A549 (cell line): ENCODE results near the gene TOB1. TPM values are rescaled to one million over a fixed set of nuclear protein-coding genes. Genes with fewer than 3 reads are reported as not detected.

Experiments
- ATAC-seq, 2 experiments: fragments of 200-7000 bp in 1 of 2; fragments of >200 bp in 1 of 2; cut with Nextera tagmentation in 1 of 2; cut with Tn5 transposase in 1 of 2; 3 replicates each; pipeline versions ENCODE4 v1.8.0 to v1.9.1; 2018 to 2020; ENCODE audit warnings: mild to moderate bottlenecking in 1 of 2, moderate library complexity in 1 of 2
- CTCF ChIA-PET: fragments of 300-600 bp; sonication (Branson Sonifier 250); formaldehyde crosslinking; extraction: SDS; loops from one replicate; lab custom pipeline; 2021; ENCODE audit warnings: antibody characterized with exemption, inconsistent platforms; lab: Yijun Ruan, JAX
- POLR2A ChIA-PET: fragments of 350-600 bp; formaldehyde crosslinking; extraction: SDS; loops from one replicate; lab custom pipeline; 2021; ENCODE audit warnings: antibody characterized with exemption, inconsistent platforms; lab: Yijun Ruan, JAX
- DNase-seq, 2 experiments: peaks; one replicate each; pipeline versions ENCODE4 v3.0.0 to v3.0.0-alpha.2; 2011 to 2016; ENCODE audit warnings: low read depth in 1 of 2, low spot score in 1 of 2
- FAIRE-seq: peaks from 2 replicates; lab custom pipeline; 2011; peaks lifted over from hg19 to GRCh38; lab: Jason Lieb, UNC
- H3K27ac ChIP-seq, 2 experiments: fragments of >200 bp; sonication (Bioruptor Twin); formaldehyde crosslinking; 3 replicates each; pipeline ENCODE4 v1.5.1; 2016 to 2017
- H3K4me1 ChIP-seq: fragments of >200 bp; sonication (Bioruptor Twin); formaldehyde crosslinking; 3 replicates; pipeline ENCODE4 v1.6.1; 2016
- H3K4me2 ChIP-seq: fragments of >200 bp; sonication (Bioruptor Twin); formaldehyde crosslinking; 3 replicates; pipeline ENCODE4 v1.6.1; 2016
- H3K4me3 ChIP-seq: fragments of >200 bp; sonication (Bioruptor Twin); formaldehyde crosslinking; 3 replicates; pipeline ENCODE4 v1.5.1; 2016
- H3K9me3 ChIP-seq: fragments of >200 bp; sonication (Bioruptor Twin); formaldehyde crosslinking; 3 replicates; pipeline ENCODE4 v1.6.1; 2016
- CBX8 ChIP-seq: fragments of 200-600 bp; sonication (generic); IDR thresholded peaks from 2 replicates; pipeline ENCODE4 v1.6.1; 2016
- CHD4 ChIP-seq: fragments of 200-600 bp; sonication (generic); IDR thresholded peaks from 2 replicates; pipeline ENCODE4 v1.6.1; 2016; ENCODE audit warnings: antibody characterized with exemption, mild to moderate bottlenecking, borderline replicate concordance
- FOSL2 ChIP-seq, 2 experiments: fragments of 450-650 bp in 1 of 2; fragments of >200 bp in 1 of 2; sonication (Bioruptor Twin) in 1 of 2; formaldehyde crosslinking; IDR thresholded peaks; 2 replicates each; pipeline versions ENCODE4 v1.5.0 to v1.6.1; 2016 to 2020; ENCODE audit warnings: mild to moderate bottlenecking in 1 of 2, moderate library complexity in 1 of 2
- GATA3 ChIP-seq: IDR thresholded peaks from 2 replicates; pipeline ENCODE4 v1.6.1; 2012; ENCODE audit warnings: borderline replicate concordance
- HOXA7 ChIP-seq: fragments of 250-450 bp; sonication (Bioruptor Pico); IDR thresholded peaks from 2 replicates; pipeline ENCODE4 v1.5.0; 2020; ENCODE audit warnings: mild to moderate bottlenecking, moderate library complexity
- HOXB5 ChIP-seq: fragments of 250-450 bp; sonication (Bioruptor Pico); IDR thresholded peaks from 2 replicates; pipeline ENCODE4 v1.5.0; 2020; ENCODE audit warnings: mild to moderate bottlenecking, moderate library complexity
- JUNB ChIP-seq: fragments of >200 bp; sonication (Bioruptor Twin); formaldehyde crosslinking; IDR thresholded peaks from 2 replicates; pipeline ENCODE4 v1.6.1; 2016
- KDM5A ChIP-seq: fragments of 200-600 bp; sonication (generic); IDR thresholded peaks from 2 replicates; pipeline ENCODE4 v1.6.1; 2016; ENCODE audit warnings: antibody characterized with exemption, mild to moderate bottlenecking
- MAZ ChIP-seq: fragments of 150-350 bp; IDR thresholded peaks from 2 replicates; pipeline ENCODE4 v1.6.1; 2014; ENCODE audit warnings: antibody characterized with exemption, low read depth, low read length, borderline replicate concordance
- NFE2L2 ChIP-seq: fragments of 150-350 bp; conservative IDR thresholded peaks from 2 replicates; pipeline ENCODE4 v1.6.1; 2014; ENCODE audit warnings: low read length
- PBX3 ChIP-seq: IDR thresholded peaks from 2 replicates; pipeline ENCODE4 v1.6.1; 2012
- POLR2AphosphoS2 ChIP-seq: conservative IDR thresholded peaks from 2 replicates; pipeline ENCODE4 v1.6.1; 2012; ENCODE audit warnings: low read length, improper control_type of control experiment, inconsistent platforms
- RAD21 ChIP-seq, 2 experiments: fragments of >200 bp in 1 of 2; sonication (Bioruptor Twin) in 1 of 2; formaldehyde crosslinking in 1 of 2; IDR thresholded peaks in 1 of 2; conservative IDR thresholded peaks in 1 of 2; 2 replicates in 1 of 2; 3 replicates in 1 of 2; pipeline ENCODE4 v1.6.1; 2012 to 2018; ENCODE audit warnings: inconsistent platforms in 1 of 2
- RARB ChIP-seq: fragments of 250-450 bp; sonication (Bioruptor Pico); IDR thresholded peaks from 2 replicates; pipeline ENCODE4 v1.8.0; 2021; ENCODE audit warnings: mild to moderate bottlenecking, moderate library complexity
- RFX5 ChIP-seq: fragments of 450-650 bp; IDR thresholded peaks from 2 replicates; pipeline ENCODE4 v1.7.1; 2014; ENCODE audit warnings: antibody characterized with exemption, mild to moderate bottlenecking, moderate library complexity
- RNF2 ChIP-seq: fragments of 200-600 bp; sonication (generic); IDR thresholded peaks from 2 replicates; pipeline ENCODE4 v1.6.1; 2016; ENCODE audit warnings: low read depth, mild to moderate bottlenecking, antibody characterized with exemption, moderate library complexity, borderline replicate concordance
- SREBF2 ChIP-seq: fragments of 450-650 bp; IDR thresholded peaks from 2 replicates; pipeline ENCODE4 v1.6.1; 2014; ENCODE audit warnings: mild to moderate bottlenecking, moderate library complexity
- TFCP2L1 ChIP-seq: fragments of 250-450 bp; sonication (Bioruptor Pico); IDR thresholded peaks from 2 replicates; pipeline ENCODE4 v1.5.0; 2021; ENCODE audit warnings: mild to moderate bottlenecking
- ZC3H11A ChIP-seq: fragments of 450-650 bp; IDR thresholded peaks from 2 replicates; pipeline ENCODE4 v1.6.1; 2014; ENCODE audit warnings: antibody characterized with exemption, mild to moderate bottlenecking
- ZNF302 ChIP-seq: fragments of 250-450 bp; sonication (Bioruptor Pico); IDR thresholded peaks from 2 replicates; pipeline ENCODE4 v1.9.0; 2021; ENCODE audit warnings: inconsistent platforms, mild to moderate bottlenecking, moderate library complexity
- whole genome bisulfite sequencing: methylation state at CpG from one replicate; pipeline ENCODE4 v1.1.6; 2017; ENCODE audit errors: missing lambda C conversion rate; 5-methylcytosine and 5-hydroxymethylcytosine counted together
- polyA plus RNA-seq, 4 experiments: library from polyadenylated mRNA; depleted of rRNA in 3 of 4; stranded (reverse); fragments of >200 nt; fragmentation: RNase III in 1 of 4; extraction: RNeasy Plus Mini Kit Qiagen cat#74134 plus additional on column Dnase treatment in 1 of 4; gene quantifications; 2 replicates in 3 of 4; 3 replicates in 1 of 4; pipeline ENCODE4 v1.2.3, GENCODE V29; 2011 to 2017
- TF ChIP-seq, protein P1 (sequence below): fragments of 250-450 bp; sonication (Bioruptor Pico); IDR thresholded peaks from 2 replicates; pipeline ENCODE4 v1.5.0; 2020; ENCODE audit warnings: low read depth, mild to moderate bottlenecking, moderate library complexity
- TF ChIP-seq, protein P2 (sequence below): fragments of 450-650 bp; IDR thresholded peaks from 2 replicates; pipeline ENCODE4 v1.6.1; 2014; ENCODE audit warnings: antibody characterized with exemption

TOB1 gene
- polyA plus RNA-seq, 2 of the 4 experiments (the other 2 are of a cell fraction): 111 to 133 TPM

- H3K27ac ChIP-seq: 0 out of 6 replicates have a peak overlapping the region, but pooled peaks of 1 of the 2 experiments have one; percentile 1
- 97% methylated on average over 6 of the region's 6 CpGs for WGBS
- ChIA-PET CTCF (interaction anchor here (1.1 to 31.4 kb wide), 19 partner anchors 9 to 316 kb away, joined by 3 to 1502 read pairs (median 20); partner anchors contain the start of genes NME1, SPATA20, TOB1 and WFIKKN2), POLR2A (interaction anchor here (3.0 to 3.9 kb wide), 2 partner anchors 13 to 91 kb away, joined by 27 to 58 read pairs; partner anchors contain the start of gene TOB1)
- no peak overlapping the region for H3K4me2 ChIP-seq
- no peak overlapping the region for H3K4me3 ChIP-seq
- no peak for DNase-seq
- ATAC-seq: no peak
- H3K4me1 ChIP-seq: peaks cover 25% of the 10 kb centered on the region
- FAIRE-seq: no peak
- H3K9me3 ChIP-seq: no peaks in the 10 kb centered on the region
- TF ChIP-seq, protein P1, sequence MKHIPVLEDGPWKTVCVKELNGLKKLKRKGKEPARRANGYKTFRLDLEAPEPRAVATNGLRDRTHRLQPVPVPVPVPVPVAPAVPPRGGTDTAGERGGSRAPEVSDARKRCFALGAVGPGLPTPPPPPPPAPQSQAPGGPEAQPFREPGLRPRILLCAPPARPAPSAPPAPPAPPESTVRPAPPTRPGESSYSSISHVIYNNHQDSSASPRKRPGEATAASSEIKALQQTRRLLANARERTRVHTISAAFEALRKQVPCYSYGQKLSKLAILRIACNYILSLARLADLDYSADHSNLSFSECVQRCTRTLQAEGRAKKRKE: no peak
- TF ChIP-seq RNF2 (no peak), JUNB (no peak), SREBF2 (no peak), TFCP2L1 (no peak), MAZ (no peak), NFE2L2 (no peak), FOSL2 (IDR thresholded peaks at IDR 0.05) (no peak), FOSL2 (CRISPR knock-in tag; IDR thresholded peaks at IDR 0.05) (no peak), CBX8 (no peak), KDM5A (no peak), CHD4 (no peak), GATA3 (no peak), POLR2AphosphoS2 (no peak), RAD21 (conservative IDR thresholded peaks at IDR 0.05 in 1 of 2, IDR thresholded peaks at IDR 0.05 in 1 of 2) (no peak), HOXA7 (CRISPR knock-in tag) (no peak)
- TF ChIP-seq, protein P2, sequence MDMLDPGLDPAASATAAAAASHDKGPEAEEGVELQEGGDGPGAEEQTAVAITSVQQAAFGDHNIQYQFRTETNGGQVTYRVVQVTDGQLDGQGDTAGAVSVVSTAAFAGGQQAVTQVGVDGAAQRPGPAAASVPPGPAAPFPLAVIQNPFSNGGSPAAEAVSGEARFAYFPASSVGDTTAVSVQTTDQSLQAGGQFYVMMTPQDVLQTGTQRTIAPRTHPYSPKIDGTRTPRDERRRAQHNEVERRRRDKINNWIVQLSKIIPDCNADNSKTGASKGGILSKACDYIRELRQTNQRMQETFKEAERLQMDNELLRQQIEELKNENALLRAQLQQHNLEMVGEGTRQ: no peak
- TF ChIP-seq, all 56 proteins: peak for 0
Observed at GRCh38 chr17:50853781-50854180, 12.4 kb downstream of the TOB1 start.

GRCh38 chr17:50853015-50853615, 13.0 kb downstream of the TOB1 start:
- Histone ChIP-seq H3K27ac (peak overlapping the region in 1 of 2 experiments; percentile 80; a peak in 2 of 6 replicates), H3K4me3 (no peak overlapping the region), H3K4me2 (no peak overlapping the region), H3K4me1 (peaks cover 25% of the 10 kb centered on the region), H3K9me3 (no peaks in the 10 kb centered on the region)
- no peak for DNase-seq
- FAIRE-seq: no peak
- TF ChIP-seq MAZ: no peak
- TF ChIP-seq HOXB5 (CRISPR knock-in tag): no peak
- TF ChIP-seq ZC3H11A: no peak
- no peak for TF ChIP-seq RARB (CRISPR knock-in tag)
- no peak for TF ChIP-seq KDM5A
- TF ChIP-seq PBX3: no peak
- no peak for TF ChIP-seq RFX5
- no peak for TF ChIP-seq ZNF302 (CRISPR knock-in tag)
- 84% methylated on average over 6 of the region's 6 CpGs for whole genome bisulfite sequencing
- CTCF ChIA-PET: interaction anchor here (0.7 to 31.4 kb wide), 55 partner anchors 10 to 371 kb away, joined by 3 to 1502 read pairs (median 6); partner anchors contain the start of genes NME1, SPATA20, TOB1 and WFIKKN2
- POLR2A ChIA-PET: interaction anchor here (1.1 to 3.9 kb wide), 5 partner anchors 8 to 103 kb away, joined by 3 to 58 read pairs (median 7); partner anchors contain the start of gene TOB1
- ATAC-seq: no peak
